Measurements from ENCODE around the gene SERPIND1. TPM values are rescaled to one million over a fixed set of nuclear protein-coding genes. Genes with fewer than 3 reads are reported as not detected.
A peak's percentile ranks its signal among the peaks of the same experiment; 100 is the strongest.
"Not testable (repeated sequence)": the region's sequence is repeated elsewhere in the genome, so short reads cannot be mapped to it uniquely, and the experiment has no call there.

Gene SERPIND1
- total RNA-seq, result not detected

- Mint-ChIP-seq H3K27ac (no peak within 1 kb of the TSS), H3K27me3 (ENCODE audit: low read depth) (no peaks in the 10 kb centered on the region), H3K36me3 (ENCODE audit: low read depth) (peaks cover 9% of the 10 kb centered on the region), H3K9me3 (ENCODE audit: insufficient read depth) (no peaks in the 10 kb centered on the region), H3K4me3 (no peak within 1 kb of the TSS), H3K4me1 (ENCODE audit: low read depth) (peaks cover 6% of the 10 kb centered on the region)
- ChIA-PET CTCF (interaction anchor here (0.9 to 1.6 kb wide), 2 partner anchors 9 to 10 kb away, joined by 4 to 8 read pairs; no protein-coding TSS in a partner anchor), POLR2A (no interaction called here)
- no peak for DNase-seq
- ATAC-seq, result no peak
Observed at GRCh38 chr22:20773793-20774212, at the start of gene SERPIND1. Gene SERPIND1 (plus strand): TSS chr22:20774113. CDS start chr22:20779313, 5,200 bp downstream.

- Mint-ChIP-seq H3K27ac (no peak overlapping the region), H3K36me3 (ENCODE audit: low read depth) (peaks cover 20% of the 10 kb centered on the region), H3K4me1 (ENCODE audit: low read depth) (no peaks in the 10 kb centered on the region), H3K4me3 (no peak overlapping the region), H3K27me3 (ENCODE audit: low read depth) (no peaks in the 10 kb centered on the region), H3K9me3 (ENCODE audit: insufficient read depth) (no peaks in the 10 kb centered on the region)
- CTCF ChIA-PET, result no interaction called here
- ATAC-seq (no peak), DNase-seq (no peak)
- POLR2A ChIA-PET, result no interaction called here
Observed at GRCh38 chr22:20724676-20725454, 49.0 kb upstream of the SERPIND1 start.

DNA sequence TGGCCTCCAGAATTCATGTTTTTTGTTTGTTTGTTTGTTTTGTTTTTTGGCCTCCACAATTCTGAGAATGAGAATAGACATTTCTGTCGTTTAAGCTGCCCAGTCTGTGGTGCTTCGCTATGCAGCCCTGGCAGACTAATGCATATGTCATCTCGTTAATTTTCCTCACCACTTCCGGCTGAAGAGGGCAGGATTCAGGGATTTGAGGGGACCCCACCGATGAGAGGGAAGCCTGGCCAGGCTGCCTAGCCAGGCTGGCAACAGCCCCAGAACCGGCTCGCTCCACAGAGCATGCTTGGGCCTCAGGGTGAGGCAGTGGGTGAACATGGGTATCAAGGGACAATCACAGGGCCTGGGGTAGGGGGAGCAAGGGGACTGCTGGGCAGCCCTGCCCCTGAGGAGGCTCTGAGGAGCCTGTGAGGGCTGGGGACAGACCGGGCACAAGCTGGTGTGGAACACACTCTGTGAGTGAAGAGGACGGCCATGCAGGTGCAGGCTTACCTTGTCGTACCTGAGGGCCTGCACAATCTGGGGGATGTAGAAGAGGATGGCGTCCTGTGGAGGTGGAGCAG is 47.8 kb upstream of the SERPIND1 start:
- CTCF ChIA-PET, result interaction anchor here (1.5 kb wide), 1 partner anchor 16 kb away, joined by 5 read pairs; no protein-coding TSS in a partner anchor
- POLR2A ChIA-PET, result no interaction called here
- H3K9me3 Mint-ChIP-seq (ENCODE audit: insufficient read depth), result no peaks in the 10 kb centered on the region
- H3K4me1 Mint-ChIP-seq (ENCODE audit: low read depth), result no peaks in the 10 kb centered on the region
- H3K4me3 Mint-ChIP-seq, result no peak overlapping the region
- DNase-seq (no peak), ATAC-seq (peak; percentile 19)
- no peaks in the 10 kb centered on the region for H3K27me3 Mint-ChIP-seq (ENCODE audit: low read depth)
- H3K27ac Mint-ChIP-seq, result no peak overlapping the region
- H3K36me3 Mint-ChIP-seq (ENCODE audit: low read depth), result peaks cover 21% of the 10 kb centered on the region

- ChIA-PET POLR2A (no interaction called here), CTCF (interaction anchor here (1.5 kb wide), 1 partner anchor 15 kb away, joined by 5 read pairs; no protein-coding TSS in a partner anchor)
- no peaks in the 10 kb centered on the region for H3K27me3 Mint-ChIP-seq (ENCODE audit: low read depth)
- no peak overlapping the region for H3K4me3 Mint-ChIP-seq
- peaks cover 22% of the 10 kb centered on the region for H3K36me3 Mint-ChIP-seq (ENCODE audit: low read depth)
- no peaks in the 10 kb centered on the region for H3K4me1 Mint-ChIP-seq (ENCODE audit: low read depth)
- DNase-seq (no peak), ATAC-seq (no peak)
- no peak overlapping the region for H3K27ac Mint-ChIP-seq
- no peaks in the 10 kb centered on the region for H3K9me3 Mint-ChIP-seq (ENCODE audit: insufficient read depth)
Observed at GRCh38 chr22:20727118-20728015, 46.5 kb upstream of the SERPIND1 start.

DNA sequence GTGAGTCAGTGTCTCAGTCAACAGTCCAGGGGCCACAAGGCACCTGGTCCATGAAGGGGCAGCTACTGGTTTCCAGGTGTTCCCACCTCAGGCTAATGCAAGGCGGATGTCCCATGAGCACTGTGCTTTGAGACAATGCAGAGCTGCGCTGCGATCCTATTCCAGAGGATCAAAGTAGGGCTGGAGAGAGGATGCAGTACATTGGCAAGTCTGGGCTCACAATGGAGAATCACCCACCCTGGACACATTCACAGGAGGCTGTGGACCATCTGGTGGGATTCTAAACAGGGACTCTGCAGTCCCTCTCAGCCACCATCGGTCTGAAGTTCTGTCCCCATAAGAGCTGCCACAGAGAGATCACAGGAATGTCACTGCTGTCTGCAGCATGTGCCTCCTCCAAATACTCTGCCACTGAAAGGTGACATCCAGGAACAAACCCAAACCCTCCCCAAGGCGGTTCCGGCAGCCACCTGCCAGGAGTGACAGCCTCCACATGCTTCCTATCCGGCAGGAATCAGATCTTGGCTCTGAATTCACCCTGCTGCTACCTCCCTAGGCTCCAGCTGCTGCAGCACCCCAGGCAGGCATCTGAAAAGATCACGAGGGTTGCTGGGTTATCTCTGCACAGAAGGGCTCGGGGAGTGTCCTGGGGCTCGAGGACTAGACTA is 45.3 kb upstream of the SERPIND1 start:
- ATAC-seq (no peak), DNase-seq (no peak)
- Mint-ChIP-seq H3K27ac (no peak overlapping the region), H3K27me3 (ENCODE audit: low read depth) (no peaks in the 10 kb centered on the region), H3K9me3 (ENCODE audit: insufficient read depth) (no peaks in the 10 kb centered on the region), H3K36me3 (ENCODE audit: low read depth) (peaks cover 26% of the 10 kb centered on the region), H3K4me3 (no peak overlapping the region), H3K4me1 (ENCODE audit: low read depth) (no peaks in the 10 kb centered on the region)
- CTCF ChIA-PET, result no interaction called here
- POLR2A ChIA-PET, result no interaction called here

DNA sequence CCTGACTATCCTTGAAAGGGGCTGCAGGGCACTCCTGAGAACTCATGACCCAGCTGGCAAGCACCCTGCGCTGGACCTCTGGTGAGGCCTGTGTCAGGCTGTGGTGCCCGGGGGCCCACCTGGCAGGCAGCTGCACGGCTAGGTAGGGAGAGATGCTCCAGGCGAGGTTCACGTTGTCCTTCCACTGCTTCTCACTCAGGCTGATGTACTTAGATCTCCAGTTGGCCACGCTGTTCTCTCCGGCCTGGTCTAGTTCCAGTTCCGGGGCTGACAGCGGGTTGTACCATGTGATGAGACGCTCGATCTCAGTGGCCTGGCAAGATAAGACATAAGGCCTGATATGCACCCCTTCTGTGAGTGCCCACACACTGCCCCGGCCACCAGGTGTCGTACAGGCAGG is 44.7 kb upstream of the SERPIND1 start:
- H3K27me3 Mint-ChIP-seq (ENCODE audit: low read depth), result no peaks in the 10 kb centered on the region

GRCh38 chr22:20732431-20732830 is 41.5 kb upstream of the SERPIND1 start:
- POLR2A ChIA-PET; CTCF ChIA-PET; ATAC-seq; H3K27ac Mint-ChIP-seq; H3K27me3 Mint-ChIP-seq (ENCODE audit: low read depth); H3K4me3 Mint-ChIP-seq; H3K4me1 Mint-ChIP-seq (ENCODE audit: low read depth); H3K9me3 Mint-ChIP-seq (ENCODE audit: insufficient read depth); DNase-seq: not testable (repeated sequence)
- peaks cover 14% of the 10 kb centered on the region for H3K36me3 Mint-ChIP-seq (ENCODE audit: low read depth)

More for the DNA sequence above, 44.7 kb upstream of the SERPIND1 start:
- Mint-ChIP-seq H3K4me3 (no peak overlapping the region), H3K4me1 (ENCODE audit: low read depth) (no peaks in the 10 kb centered on the region), H3K27ac (no peak overlapping the region), H3K36me3 (ENCODE audit: low read depth) (peaks cover 26% of the 10 kb centered on the region), H3K9me3 (ENCODE audit: insufficient read depth) (no peaks in the 10 kb centered on the region)
- ChIA-PET CTCF (no interaction called here), POLR2A (no interaction called here)
- no peak for ATAC-seq
- DNase-seq, result no peak

- POLR2A ChIA-PET; H3K4me1 Mint-ChIP-seq (ENCODE audit: low read depth); ATAC-seq; H3K4me3 Mint-ChIP-seq; H3K9me3 Mint-ChIP-seq (ENCODE audit: insufficient read depth); DNase-seq; CTCF ChIA-PET; H3K27me3 Mint-ChIP-seq (ENCODE audit: low read depth): not testable (repeated sequence)
- H3K36me3 Mint-ChIP-seq (ENCODE audit: low read depth), result peaks cover 20% of the 10 kb centered on the region
- H3K27ac Mint-ChIP-seq, result peak overlapping the region; percentile 49
Observed at GRCh38 chr22:20735356-20736162, 38.4 kb upstream of the SERPIND1 start.

GRCh38 chr22:20736891-20737290 is 37.0 kb upstream of the SERPIND1 start:
- peaks cover 31% of the 10 kb centered on the region for H3K36me3 Mint-ChIP-seq (ENCODE audit: low read depth)
- H3K9me3 Mint-ChIP-seq (ENCODE audit: insufficient read depth); POLR2A ChIA-PET: not testable (repeated sequence)

GRCh38 chr22:20738394-20739089 is 35.4 kb upstream of the SERPIND1 start:
- no peak for DNase-seq
- Mint-ChIP-seq H3K4me1 (ENCODE audit: low read depth) (peaks cover 6% of the 10 kb centered on the region), H3K4me3 (no peak overlapping the region), H3K27me3 (ENCODE audit: low read depth) (no peaks in the 10 kb centered on the region), H3K27ac (peak overlapping the region; percentile 61), H3K36me3 (ENCODE audit: low read depth) (peaks cover 32% of the 10 kb centered on the region), H3K9me3 (ENCODE audit: insufficient read depth) (no peaks in the 10 kb centered on the region)
- ATAC-seq, result no peak
- ChIA-PET CTCF (interaction anchor here (1.2 kb wide), 1 partner anchor 34 kb away, joined by 3 read pairs; no protein-coding TSS in a partner anchor), POLR2A (no interaction called here)

More at GRCh38 chr22:20736891-20737290, 37.0 kb upstream of the SERPIND1 start:
- CTCF ChIA-PET; ATAC-seq; H3K27me3 Mint-ChIP-seq (ENCODE audit: low read depth); DNase-seq; H3K4me1 Mint-ChIP-seq (ENCODE audit: low read depth); H3K27ac Mint-ChIP-seq; H3K4me3 Mint-ChIP-seq: not testable (repeated sequence)
